H9 (cell line): ENCODE data around the gene PRKAG3. TPM values are rescaled to one million over a fixed set of nuclear protein-coding genes. Genes with fewer than 3 reads are reported as not detected.

Experiments used
- DNase-seq: peaks from one replicate; pipeline ENCODE4 v3.0.0-alpha.2; 2017
- H2AFZ ChIP-seq: one replicate; pipeline ENCODE4 v1.6.1; 2013; ENCODE audit warnings: mild to moderate bottlenecking, low read length, control low read depth, moderate library complexity
- H2AK5ac ChIP-seq: 2 replicates; pipeline ENCODE4 v1.6.1; 2013; ENCODE audit warnings: low read length, control low read depth, mixed read lengths; ENCODE audit not compliant: insufficient read length
- H2BK120ac ChIP-seq: one replicate; pipeline ENCODE4 v1.6.1; 2013; ENCODE audit warnings: low read depth, mild to moderate bottlenecking, low read length, control low read depth, inconsistent platforms; ENCODE audit not compliant: poor library complexity, severe bottlenecking
- H2BK12ac ChIP-seq: 2 replicates; pipeline ENCODE4 v1.6.1; 2013; ENCODE audit warnings: low read length, control low read depth, mixed read lengths, low read depth; ENCODE audit not compliant: insufficient read length
- H2BK15ac ChIP-seq: 2 replicates; pipeline ENCODE4 v1.6.1; 2013; ENCODE audit warnings: low read depth, low read length, control low read depth
- H2BK20ac ChIP-seq: one replicate; pipeline ENCODE4 v1.6.1; 2013; ENCODE audit warnings: low read depth, mild to moderate bottlenecking, low read length, control low read depth, inconsistent platforms; ENCODE audit not compliant: poor library complexity, severe bottlenecking
- H2BK5ac ChIP-seq: 2 replicates; pipeline ENCODE4 v1.6.1; 2013; ENCODE audit warnings: low read length, control low read depth, mixed read lengths; ENCODE audit not compliant: insufficient read length
- H3K14ac ChIP-seq: 2 replicates; pipeline ENCODE4 v1.6.1; 2013; ENCODE audit warnings: low read length, control low read depth; ENCODE audit not compliant: insufficient read depth
- H3K18ac ChIP-seq: 2 replicates; pipeline ENCODE4 v1.6.1; 2013; ENCODE audit warnings: low read depth, mild to moderate bottlenecking, mixed read lengths, low read length, control low read depth; ENCODE audit not compliant: insufficient read length
- H3K23ac ChIP-seq: 2 replicates; pipeline ENCODE4 v1.6.1; 2013; ENCODE audit warnings: low read length, control low read depth, mixed read lengths, low read depth; ENCODE audit not compliant: insufficient read length
- H3K23me2 ChIP-seq: 2 replicates; pipeline ENCODE4 v1.6.1; 2013; ENCODE audit warnings: low read depth, mild to moderate bottlenecking, mixed read lengths, low read length, control low read depth; ENCODE audit not compliant: insufficient read length, poor library complexity, severe bottlenecking
- H3K27ac ChIP-seq: 2 replicates; pipeline ENCODE4 v1.5.1; 2013; ENCODE audit warnings: low read length, control low read depth, mixed read lengths, low read depth; ENCODE audit not compliant: insufficient read length
- H3K27me3 ChIP-seq: 2 replicates; pipeline ENCODE4 v1.6.1; 2013; ENCODE audit warnings: low read length, control low read depth, inconsistent platforms; ENCODE audit not compliant: insufficient read depth
- H3K4ac ChIP-seq: 2 replicates; pipeline ENCODE4 v1.6.1; 2013; ENCODE audit warnings: low read depth, mild to moderate bottlenecking, control low read depth, inconsistent platforms, low read length, moderate library complexity
- H3K4me1 ChIP-seq: 2 replicates; pipeline ENCODE4 v1.6.1; 2013; ENCODE audit warnings: low read length, control low read depth, inconsistent platforms; ENCODE audit not compliant: insufficient read depth
- H3K4me2 ChIP-seq: 2 replicates; pipeline ENCODE4 v1.6.1; 2013; ENCODE audit warnings: low read length, control low read depth, mixed read lengths; ENCODE audit not compliant: insufficient read length, insufficient read depth
- H3K56ac ChIP-seq: 2 replicates; pipeline ENCODE4 v1.6.1; 2013; ENCODE audit warnings: low read depth, mild to moderate bottlenecking, mixed read lengths, low read length, control low read depth; ENCODE audit not compliant: insufficient read length
- H3K79me1 ChIP-seq: 2 replicates; pipeline ENCODE4 v1.6.1; 2013; ENCODE audit warnings: low read depth, mild to moderate bottlenecking, moderate library complexity, low read length, control low read depth, inconsistent platforms; ENCODE audit not compliant: insufficient read depth, poor library complexity, severe bottlenecking
- H3K79me2 ChIP-seq: 2 replicates; pipeline ENCODE4 v1.6.1; 2013; ENCODE audit warnings: low read length, control low read depth, inconsistent platforms; ENCODE audit not compliant: insufficient read depth
- H3K9ac ChIP-seq: 2 replicates; pipeline ENCODE4 v1.6.1; 2013; ENCODE audit warnings: low read length, control low read depth, mixed read lengths; ENCODE audit not compliant: insufficient read length; ENCODE audit errors: extremely low read depth
- H3K9me3 ChIP-seq: one replicate; pipeline ENCODE4 v1.6.1; 2013; ENCODE audit warnings: low read depth, low read length, inconsistent platforms; ENCODE audit not compliant: control insufficient read depth
- H3T11ph ChIP-seq: one replicate; pipeline ENCODE4 v1.6.1; 2013; ENCODE audit warnings: mild to moderate bottlenecking, low read length, control low read depth, inconsistent platforms
- H4K20me1 ChIP-seq: one replicate; pipeline ENCODE4 v1.6.1; 2013; ENCODE audit not compliant: control insufficient read depth, insufficient read length, insufficient read depth
- H4K5ac ChIP-seq: 2 replicates; pipeline ENCODE4 v1.6.1; 2013; ENCODE audit warnings: low read depth, mild to moderate bottlenecking, mixed read lengths, low read length, control low read depth; ENCODE audit not compliant: insufficient read length
- H4K8ac ChIP-seq: replicated peaks from 2 replicates; pipeline ENCODE4 v1.6.1; 2013; ENCODE audit warnings: low read length, control low read depth, mixed read lengths, low read depth; ENCODE audit not compliant: insufficient read length
- H4K91ac ChIP-seq: 2 replicates; pipeline ENCODE4 v1.6.1; 2013; ENCODE audit warnings: low read depth, mild to moderate bottlenecking, moderate library complexity, mixed read lengths, low read length, control low read depth; ENCODE audit not compliant: insufficient read length
- H3K27ac Mint-ChIP-seq, 3 experiments: 2 replicates in 2 of 3; 3 replicates in 1 of 3; pipeline ENCODE4 v1.8.0; 2020 to 2021; ENCODE audit warnings: mixed read lengths in 3 of 3, mild to moderate bottlenecking in 1 of 3, moderate library complexity in 1 of 3
- H3K27me3 Mint-ChIP-seq: 2 replicates; pipeline ENCODE4 v1.8.0; 2021; ENCODE audit warnings: low read depth, mild to moderate bottlenecking, moderate library complexity, mixed read lengths
- H3K36me3 Mint-ChIP-seq, 3 experiments: 2 replicates in 2 of 3; 3 replicates in 1 of 3; pipeline ENCODE4 v1.8.0; 2020 to 2021; ENCODE audit warnings: low read depth in 3 of 3, mixed read lengths in 3 of 3; ENCODE audit not compliant: insufficient read depth in 1 of 3
- H3K4me1 Mint-ChIP-seq, 2 experiments: 2 replicates each; pipeline ENCODE4 v1.8.0; 2020; ENCODE audit warnings: mixed read lengths in 2 of 2
- H3K4me3 Mint-ChIP-seq, 2 experiments: 2 replicates in 1 of 2; 3 replicates in 1 of 2; pipeline ENCODE4 v1.8.0; 2020 to 2021; ENCODE audit warnings: mild to moderate bottlenecking in 2 of 2, mixed read lengths in 2 of 2, moderate library complexity in 1 of 2
- H3K9me3 Mint-ChIP-seq, 2 experiments: 2 replicates in 1 of 2; 3 replicates in 1 of 2; pipeline ENCODE4 v1.8.0; 2020; ENCODE audit warnings: mild to moderate bottlenecking in 2 of 2, mixed read lengths in 2 of 2, moderate library complexity in 1 of 2
- CTCF ChIP-seq: fragments of 200-600 bp; sonication (generic); conservative IDR thresholded peaks from 3 replicates; pipeline ENCODE4 v1.8.0; 2021; ENCODE audit warnings: antibody characterized with exemption, mild to moderate bottlenecking
- WGBS: extraction: QIAGEN DNeasy Blood & Tissue Kit; methylation state at CpG from one replicate; pipeline ENCODE4 v1.1.7; 2013; ENCODE audit warnings: missing lambda C conversion rate, low lambda C conversion rate, mixed read lengths; ENCODE audit not compliant: insufficient read length; ENCODE audit errors: extremely low coverage; 5-methylcytosine and 5-hydroxymethylcytosine counted together
- total RNA-seq: library from RNA; stranded (reverse); gene quantifications from 2 replicates; pipeline ENCODE4 v1.2.1, GENCODE V29; 2021

PRKAG3 gene
- total RNA-seq, 1 experiment from 2014 or later = not detected

- no peak overlapping the region for H4K8ac ChIP-seq
- peaks cover 33% of the 10 kb centered on the region for H3K27me3 Mint-ChIP-seq
- no peak overlapping the region for H2BK5ac ChIP-seq
- no peak overlapping the region for H2BK120ac ChIP-seq
- no CpG with 5 or more reads among the region's 3 CpGs for WGBS
- H3K23me2 ChIP-seq = peaks cover 14% of the 10 kb centered on the region
- H2AK5ac ChIP-seq = no peak overlapping the region
- H3K18ac ChIP-seq = no peak overlapping the region
- H2BK12ac ChIP-seq = no peak overlapping the region
- no peak overlapping the region for H3K56ac ChIP-seq
- H3T11ph ChIP-seq = no peak overlapping the region
- H3K4me2 ChIP-seq = no peak overlapping the region
- H3K4ac ChIP-seq = no peak overlapping the region
- H3K4me1 ChIP-seq = no peaks in the 10 kb centered on the region
- no peak overlapping the region for H3K27ac Mint-ChIP-seq
- no peak overlapping the region for H4K91ac ChIP-seq
- no peaks in the 10 kb centered on the region for H3K9me3 ChIP-seq
- no peak overlapping the region for H3K27ac ChIP-seq
- no peak overlapping the region for H2BK15ac ChIP-seq
- H3K27me3 ChIP-seq = peaks cover 4% of the 10 kb centered on the region; the same call in 1 of the 2 replicates
- no peak overlapping the region for H2AFZ ChIP-seq
- H3K14ac ChIP-seq = no peak overlapping the region
- no peaks in the 10 kb centered on the region for H4K20me1 ChIP-seq
- no peak overlapping the region for H3K4me3 Mint-ChIP-seq
- H3K9me3 Mint-ChIP-seq = no peaks in the 10 kb centered on the region
- no peaks in the 10 kb centered on the region for H3K79me2 ChIP-seq
- peaks cover 10 to 16% of the 10 kb centered on the region in 2 experiments for H3K4me1 Mint-ChIP-seq
- TF ChIP-seq CTCF = no peak
- no peaks in the 10 kb centered on the region for H3K79me1 ChIP-seq
- DNase-seq = no peak
- H3K9ac ChIP-seq = no peak overlapping the region
- no peak overlapping the region for H2BK20ac ChIP-seq
- H4K5ac ChIP-seq = no peak overlapping the region
- H3K23ac ChIP-seq = no peak overlapping the region
- 0 out of 7 replicates have a peak, but pooled peaks cover 0 to 1% (median 0%) of the 10 kb centered on the region in 3 experiments for H3K36me3 Mint-ChIP-seq
Measured at GRCh38 chr2:218786133-218786532, 45.5 kb downstream of the PRKAG3 start.
